Right lobe of liver (tissue), 4 donors: ENCODE measurements around the gene LRRC8D.

Source experiments
- CTCF ChIP-seq, 4 donors: fragments of 200-600 bp in 3 of 4; fragments of 450-650 bp in 1 of 4; IDR thresholded peaks; one replicate each; pipeline versions ENCODE4 v1.5.1 to v1.8.0; 2016 to 2022; ENCODE audit warnings: antibody characterized with exemption in 4 of 4, mild to moderate bottlenecking in 2 of 4
- POLR2A ChIP-seq: fragments of 450-650 bp; IDR thresholded peaks from one replicate; pipeline ENCODE4 v1.6.1; 2017; ENCODE audit warnings: antibody characterized with exemption, mild to moderate bottlenecking
- donor health status: DM: no; HTN: no; CAD: no.
- donor health status: DM: no; HTN: no; CAD: no.
- donor health status: DM: no; HTN: yes; CAD: no.

DNA sequence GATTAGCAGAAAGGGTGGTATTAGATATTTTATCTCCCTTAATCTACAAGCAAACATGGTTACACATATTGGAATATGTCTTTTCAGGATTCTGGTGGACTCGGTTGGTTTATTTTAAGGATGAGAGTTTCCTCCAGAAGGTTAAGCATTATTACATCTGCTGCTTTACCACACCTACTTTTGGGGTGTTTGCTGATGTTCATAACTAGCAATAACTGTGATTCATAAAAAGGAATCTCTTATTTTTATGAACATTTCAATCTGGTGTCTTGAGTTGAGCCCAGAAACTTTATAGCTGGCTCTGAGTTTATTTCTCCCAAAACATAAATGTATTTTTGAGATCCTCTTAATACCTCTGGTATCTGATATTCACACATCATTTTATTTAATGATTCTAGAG lies 82.7 kb downstream of the LRRC8D start:
- TF ChIP-seq CTCF (IDR thresholded peaks at IDR 0.05) (no peak), POLR2A (no peak)
